Ascending aorta (tissue), 2 donors: ENCODE data around the gene MSRB3. TPM values are rescaled to one million over a fixed set of nuclear protein-coding genes. Genes with fewer than 3 reads are reported as not detected.

Experiments
- DNase-seq, 2 donors: peaks; one replicate each; pipeline ENCODE4 v3.0.0-alpha.2; 2019; ENCODE audit warnings: low spot score in 2 of 2
- H3K27ac ChIP-seq, 2 donors: fragments of 200-600 bp; sonication (generic); one replicate each; pipeline ENCODE4 v1.5.1; 2016 to 2017; ENCODE audit warnings: mild to moderate bottlenecking in 1 of 2
- H3K27me3 ChIP-seq: fragments of 200-600 bp; sonication (generic); one replicate; pipeline ENCODE4 v1.5.1; 2017
- H3K36me3 ChIP-seq, 2 donors: fragments of 200-600 bp; sonication (generic); one replicate each; pipeline ENCODE4 v1.5.1; 2016
- H3K4me1 ChIP-seq, 2 donors: fragments of 200-600 bp; sonication (generic); one replicate each; pipeline ENCODE4 v1.5.1; 2016 to 2017; ENCODE audit warnings: mild to moderate bottlenecking in 1 of 2
- H3K4me3 ChIP-seq, 2 donors: fragments of 200-600 bp; sonication (generic); one replicate each; pipeline ENCODE4 v1.5.1; 2016 to 2017; ENCODE audit warnings: mild to moderate bottlenecking in 1 of 2
- H3K9me3 ChIP-seq, 2 donors: fragments of 200-600 bp; sonication (generic); one replicate each; pipeline ENCODE4 v1.5.1; 2016
- intact Hi-C: fragments of 100-400 bp; cut with DNase I; formaldehyde crosslinking; loops from one replicate; pipeline ENCODE4 v1.15.1; 2023
- total RNA-seq: library from RNA; depleted of rRNA; stranded (reverse); fragments of >200 nt; gene quantifications from one replicate; pipeline ENCODE4 v1.1.0, GENCODE V29; 2016
- TF ChIP-seq, protein P1 (sequence below), 3 experiments: fragments of 200-600 bp in 2 of 3; fragments of 450-650 bp in 1 of 3; sonication (generic) in 2 of 3; IDR thresholded peaks; one replicate each; pipeline ENCODE4 v1.5.1; 2016 to 2019; ENCODE audit warnings: antibody characterized with exemption in 3 of 3, mild to moderate bottlenecking in 1 of 3, moderate library complexity in 1 of 3

Gene MSRB3
- total RNA-seq, 1 donor from 2014 or later, result 79.4 TPM

DNA sequence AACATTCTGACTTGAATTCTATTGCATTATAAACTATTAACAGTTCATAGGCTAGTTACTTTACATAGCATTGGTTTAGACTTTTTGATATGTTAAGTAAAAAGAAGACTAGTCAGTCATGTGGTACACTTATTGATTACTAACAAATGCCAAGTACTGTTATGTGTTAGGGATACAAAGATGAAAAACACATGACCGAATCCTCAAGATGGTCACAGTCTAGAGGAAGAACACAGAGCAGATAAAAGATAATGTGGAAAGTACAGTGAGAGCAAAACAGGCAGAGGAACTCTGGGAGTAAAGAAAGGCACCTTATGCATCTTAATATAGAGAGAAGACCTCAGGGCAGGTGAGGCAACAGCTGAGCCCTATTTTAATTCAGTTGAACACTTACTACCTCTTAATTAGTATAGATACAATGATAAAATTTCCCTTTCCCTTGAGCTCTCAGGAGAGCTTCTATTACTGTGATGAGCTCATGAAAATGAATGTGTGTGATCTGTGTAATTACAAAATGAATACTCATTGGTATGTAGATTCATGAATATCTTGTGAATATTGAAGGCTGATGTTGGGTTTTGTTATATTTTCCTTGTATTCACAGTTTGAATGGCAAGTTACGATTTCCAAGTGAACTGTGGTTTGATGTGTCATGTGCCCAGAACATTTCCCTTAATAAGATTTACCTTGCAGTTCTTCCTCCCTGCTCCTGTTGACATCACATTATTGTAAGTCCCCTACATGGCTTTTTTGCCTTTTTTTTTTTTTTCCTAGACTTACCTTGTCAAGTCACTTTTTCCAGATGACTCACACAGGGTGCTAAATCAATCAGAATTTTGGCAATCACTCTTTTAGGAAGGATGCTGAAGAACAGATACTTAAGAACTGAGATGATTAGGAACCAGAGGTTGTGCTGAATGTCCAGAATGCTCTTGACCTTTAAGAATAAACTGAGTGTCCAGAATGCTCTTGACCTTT is 29.5 kb upstream of the MSRB3 start:
- no peaks in the 10 kb centered on the region for H3K9me3 ChIP-seq
- intact Hi-C loops, result no loop called here

DNA sequence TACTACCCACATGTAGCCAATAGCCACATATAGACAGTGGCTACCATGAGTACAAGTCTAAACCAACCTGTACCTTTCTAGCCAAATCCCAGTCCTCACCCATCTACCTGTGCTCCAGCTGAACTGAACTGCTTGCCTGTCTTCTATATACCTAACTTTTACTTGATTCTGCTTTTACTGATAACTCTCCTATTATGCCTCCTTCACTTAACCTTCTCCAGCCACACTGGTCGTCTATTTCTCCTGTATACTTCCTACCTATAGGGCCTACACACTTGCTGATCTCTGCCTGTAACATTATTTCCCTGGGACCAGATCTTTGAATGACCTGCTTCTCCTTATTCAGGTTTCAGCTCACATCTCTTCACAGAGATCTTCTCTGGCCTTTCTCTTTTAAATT is 26.0 kb upstream of the MSRB3 start:
- H3K36me3 ChIP-seq, result no peaks in the 10 kb centered on the region
- H3K27ac ChIP-seq, result no peak overlapping the region
- intact Hi-C loops, result loop anchor here (2.0 to 5.0 kb wide), 2 partner anchors 26 to 85 kb away; partner anchors contain the start of genes LEMD3 and MSRB3
- H3K27me3 ChIP-seq, result no peaks in the 10 kb centered on the region
- no peaks in the 10 kb centered on the region for H3K9me3 ChIP-seq
- no peak overlapping the region for H3K4me3 ChIP-seq
- DNase-seq, result no peak
- H3K4me1 ChIP-seq, result peaks cover 0 to 12% of the 10 kb centered on the region in 2 donors
- TF ChIP-seq, protein P1, sequence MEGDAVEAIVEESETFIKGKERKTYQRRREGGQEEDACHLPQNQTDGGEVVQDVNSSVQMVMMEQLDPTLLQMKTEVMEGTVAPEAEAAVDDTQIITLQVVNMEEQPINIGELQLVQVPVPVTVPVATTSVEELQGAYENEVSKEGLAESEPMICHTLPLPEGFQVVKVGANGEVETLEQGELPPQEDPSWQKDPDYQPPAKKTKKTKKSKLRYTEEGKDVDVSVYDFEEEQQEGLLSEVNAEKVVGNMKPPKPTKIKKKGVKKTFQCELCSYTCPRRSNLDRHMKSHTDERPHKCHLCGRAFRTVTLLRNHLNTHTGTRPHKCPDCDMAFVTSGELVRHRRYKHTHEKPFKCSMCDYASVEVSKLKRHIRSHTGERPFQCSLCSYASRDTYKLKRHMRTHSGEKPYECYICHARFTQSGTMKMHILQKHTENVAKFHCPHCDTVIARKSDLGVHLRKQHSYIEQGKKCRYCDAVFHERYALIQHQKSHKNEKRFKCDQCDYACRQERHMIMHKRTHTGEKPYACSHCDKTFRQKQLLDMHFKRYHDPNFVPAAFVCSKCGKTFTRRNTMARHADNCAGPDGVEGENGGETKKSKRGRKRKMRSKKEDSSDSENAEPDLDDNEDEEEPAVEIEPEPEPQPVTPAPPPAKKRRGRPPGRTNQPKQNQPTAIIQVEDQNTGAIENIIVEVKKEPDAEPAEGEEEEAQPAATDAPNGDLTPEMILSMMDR (IDR thresholded peaks at IDR 0.05), result no peak

More for the DNA sequence above, 29.5 kb upstream of the MSRB3 start:
- no peak for DNase-seq
- H3K4me1 ChIP-seq, result peaks cover 0 to 12% of the 10 kb centered on the region in 2 donors
- no peak overlapping the region for H3K27ac ChIP-seq
- no peaks in the 10 kb centered on the region for H3K27me3 ChIP-seq
- H3K4me3 ChIP-seq, result no peak overlapping the region
- H3K36me3 ChIP-seq, result peaks cover 8 to 13% of the 10 kb centered on the region in 2 donors
- TF ChIP-seq, protein P1 (IDR thresholded peaks at IDR 0.05), result no peak

DNA sequence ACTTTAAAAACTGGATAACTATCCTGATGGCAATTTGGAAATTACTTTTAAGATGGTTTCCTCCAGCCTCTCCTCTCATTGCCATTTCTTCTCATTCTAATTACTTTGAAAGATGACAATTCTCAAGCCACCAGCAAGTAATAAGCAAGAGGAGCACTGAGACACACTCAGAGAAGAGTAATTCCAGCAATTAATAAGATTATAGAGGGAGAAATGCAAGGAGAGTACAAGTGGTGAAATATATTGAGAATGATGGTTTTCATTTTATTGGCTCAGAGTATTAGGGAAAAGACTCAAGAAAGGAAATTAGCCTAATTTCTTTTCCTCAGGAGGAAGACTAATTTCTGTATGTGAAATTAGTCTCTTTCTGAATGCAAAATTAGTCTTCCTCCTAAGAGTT is 20.5 kb upstream of the MSRB3 start:
- intact Hi-C loops, result no loop called here
- no peak overlapping the region for H3K4me3 ChIP-seq
- no peaks in the 10 kb centered on the region for H3K27me3 ChIP-seq
- TF ChIP-seq, protein P1 (IDR thresholded peaks at IDR 0.05), result no peak
- H3K9me3 ChIP-seq, result no peaks in the 10 kb centered on the region
- H3K4me1 ChIP-seq, result no peaks in the 10 kb centered on the region
- DNase-seq, result no peak
- no peak overlapping the region for H3K27ac ChIP-seq
- no peaks in the 10 kb centered on the region for H3K36me3 ChIP-seq

DNA sequence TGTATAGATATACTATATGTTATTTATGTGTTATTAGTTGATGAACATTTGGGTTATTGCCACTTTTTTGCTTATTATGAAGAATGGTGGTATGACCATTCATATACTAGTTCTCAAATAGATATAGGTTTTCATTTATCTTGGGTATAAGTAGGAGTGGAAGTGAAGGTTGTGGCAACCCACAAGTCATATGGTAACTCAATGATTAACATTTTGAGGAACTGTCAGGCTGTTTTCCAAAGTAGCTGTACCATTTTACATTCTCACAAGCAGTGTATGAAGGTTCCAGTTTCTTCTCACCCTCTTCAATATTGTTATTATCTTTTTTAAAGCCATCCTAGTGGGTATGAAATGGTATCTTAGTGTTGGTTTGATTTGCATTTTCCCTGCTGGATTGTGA is 19.0 kb upstream of the MSRB3 start:
- Histone ChIP-seq H3K27me3 (no peaks in the 10 kb centered on the region), H3K9me3 (no peaks in the 10 kb centered on the region), H3K4me3 (no peak overlapping the region), H3K27ac (no peak overlapping the region), H3K36me3 (no peaks in the 10 kb centered on the region), H3K4me1 (no peaks in the 10 kb centered on the region)
- DNase-seq, result no peak
- TF ChIP-seq, protein P1 (IDR thresholded peaks at IDR 0.05), result no peak
- intact Hi-C loops, result no loop called here

DNA sequence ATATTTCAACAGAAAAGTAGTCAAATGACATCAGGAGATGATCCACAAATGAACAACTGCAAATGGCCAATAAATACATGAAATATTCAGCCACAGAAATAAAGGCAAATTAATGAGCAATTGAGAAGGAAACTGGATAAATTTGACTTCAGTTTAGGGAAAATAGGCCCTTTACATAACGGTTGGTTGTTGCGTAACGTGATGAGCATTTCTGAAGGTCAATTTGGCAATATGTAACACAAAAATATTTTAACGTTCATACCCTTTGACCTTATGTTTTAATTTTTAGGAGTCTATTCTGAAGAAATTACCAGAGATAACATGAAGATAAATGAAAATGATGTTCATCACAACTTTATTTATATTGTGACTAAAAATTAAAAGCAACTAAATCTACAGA is 14.7 kb upstream of the MSRB3 start:
- no peak overlapping the region for H3K4me3 ChIP-seq
- H3K9me3 ChIP-seq, result no peaks in the 10 kb centered on the region
- H3K27ac ChIP-seq, result no peak overlapping the region
- no peaks in the 10 kb centered on the region for H3K27me3 ChIP-seq
- DNase-seq, result no peak
- TF ChIP-seq, protein P1 (IDR thresholded peaks at IDR 0.05), result no peak
- H3K4me1 ChIP-seq, result no peaks in the 10 kb centered on the region
- intact Hi-C loops, result no loop called here
- H3K36me3 ChIP-seq, result no peaks in the 10 kb centered on the region
